Cortex of kidney (tissue), 1 donor: ENCODE data around the gene SH3D21.

ENCODE experiments used
- DNase-seq: peaks from one replicate; lab custom pipeline; 2025; lab: John Stamatoyannopoulos, UW

SH3D21 gene

DNA sequence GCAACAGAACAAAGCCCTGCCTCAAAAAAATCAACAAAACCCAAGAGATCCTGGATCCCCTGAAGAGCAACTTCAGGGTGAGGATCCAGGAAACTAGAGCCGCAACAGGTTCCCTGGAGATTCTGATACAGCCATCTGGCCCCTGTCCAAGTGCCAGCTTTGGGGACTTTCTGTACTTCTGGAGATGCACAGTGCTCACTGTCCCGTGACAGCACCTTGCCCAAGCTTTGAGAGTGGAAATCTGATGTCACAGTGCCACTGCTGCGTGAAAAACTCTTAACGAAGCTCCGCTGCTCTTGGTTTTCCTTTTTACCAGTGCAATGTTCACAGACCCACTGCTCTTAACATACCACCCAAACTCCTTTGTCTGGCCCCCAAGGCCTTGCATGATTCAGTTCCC lies 53.2 kb downstream of the SH3D21 start:
- DNase-seq = no peak

GRCh38 chr1:36359911-36360550 lies 53.9 kb downstream of the SH3D21 start:
- no peak for DNase-seq

- no peak for DNase-seq
Observed at GRCh38 chr1:36365381-36365780, 59.2 kb downstream of the SH3D21 start.

DNA sequence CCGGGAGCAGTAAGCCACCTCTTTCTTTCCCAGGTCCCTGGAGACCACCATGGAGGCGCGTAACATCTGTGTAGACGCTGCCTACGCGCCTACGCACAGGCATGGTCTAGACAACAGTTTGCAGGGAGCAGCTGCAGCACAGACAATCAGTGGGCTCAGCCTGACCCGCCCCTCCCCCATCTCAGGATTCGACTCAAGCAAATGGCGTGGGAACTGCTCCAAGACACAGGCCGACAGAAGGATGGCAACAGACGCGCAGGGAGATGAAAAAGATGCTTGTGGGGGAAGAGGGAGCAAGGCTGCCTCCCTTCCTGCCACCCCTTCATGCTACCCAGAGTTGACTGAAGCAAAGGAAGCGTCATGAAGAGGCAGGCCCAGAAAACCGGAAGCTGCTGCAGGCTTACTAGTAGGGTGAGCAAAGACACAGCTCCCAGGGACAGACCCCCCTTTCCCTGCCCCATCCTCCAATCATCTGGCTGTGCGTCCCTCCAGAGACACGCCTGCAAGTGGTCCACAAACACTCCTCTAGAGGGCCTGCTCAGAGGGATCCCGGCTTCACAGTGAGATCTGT lies 60.0 kb downstream of the SH3D21 start:
- no peak for DNase-seq

GRCh38 chr1:36367066-36367465 lies 60.9 kb downstream of the SH3D21 start:
- no peak for DNase-seq

GRCh38 chr1:36367798-36368197 lies 61.6 kb downstream of the SH3D21 start:
- DNase-seq = no peak

GRCh38 chr1:36369061-36369861 lies 63.1 kb downstream of the SH3D21 start:
- DNase-seq = no peak
